K562 (cell line): Measurements from ENCODE around the gene SH3D21. TPM values are rescaled to one million over a fixed set of nuclear protein-coding genes. Genes with fewer than 3 reads are reported as not detected.
A peak's percentile ranks its signal among the peaks of the same experiment; 100 is the strongest.

ENCODE experiments used
- CREM ChIP-seq: IDR thresholded peaks from 2 replicates; pipeline ENCODE4 v1.6.1; 2014; ENCODE audit warnings: antibody characterized with exemption, low read depth
- EP400 ChIP-seq: fragments of 450-650 bp; IDR thresholded peaks from 2 replicates; pipeline ENCODE4 v1.6.1; 2017; ENCODE audit warnings: antibody characterized with exemption, mild to moderate bottlenecking, moderate library complexity
- FOXA1 ChIP-seq: fragments of 450-650 bp; IDR thresholded peaks from 2 replicates; pipeline ENCODE4 v1.6.1; 2016; ENCODE audit warnings: mild to moderate bottlenecking, borderline replicate concordance
- L3MBTL2 ChIP-seq: fragments of 450-650 bp; IDR thresholded peaks from 2 replicates; pipeline ENCODE4 v1.6.1; 2016; ENCODE audit warnings: mild to moderate bottlenecking, moderate library complexity
- MAZ ChIP-seq, 2 experiments: fragments of 450-650 bp in 1 of 2; sonication (generic) in 1 of 2; formaldehyde crosslinking; IDR thresholded peaks in 1 of 2; conservative IDR thresholded peaks in 1 of 2; 2 replicates each; pipeline versions ENCODE4 v1.4.0 to v1.5.0; 2020; ENCODE audit warnings: mild to moderate bottlenecking in 1 of 2, missing genetic modification reagents in 1 of 2
- MCM2 ChIP-seq: fragments of 450-650 bp; IDR thresholded peaks from 2 replicates; pipeline ENCODE4 v1.6.1; 2017; ENCODE audit warnings: low read depth, mild to moderate bottlenecking
- NFIC ChIP-seq: fragments of 450-650 bp; IDR thresholded peaks from 2 replicates; pipeline ENCODE4 v1.6.1; 2017; ENCODE audit warnings: mild to moderate bottlenecking, inconsistent platforms
- NR1H2 ChIP-seq: sonication (generic); formaldehyde crosslinking; IDR thresholded peaks from 2 replicates; pipeline ENCODE4 v1.4.0; 2020; ENCODE audit warnings: mild to moderate bottlenecking, missing genetic modification reagents
- RAD21 ChIP-seq, 2 experiments: fragments of 250-450 bp in 1 of 2; fragments of 450-650 bp in 1 of 2; sonication (Bioruptor Pico) in 1 of 2; formaldehyde crosslinking in 1 of 2; IDR thresholded peaks in 1 of 2; conservative IDR thresholded peaks in 1 of 2; 2 replicates each; pipeline versions ENCODE4 v1.4.0 to v1.8.0; 2020 to 2022; ENCODE audit warnings: mild to moderate bottlenecking in 2 of 2, moderate library complexity in 1 of 2
- SUPT5H ChIP-seq: fragments of 450-650 bp; IDR thresholded peaks from 2 replicates; pipeline ENCODE4 v1.6.1; 2016
- ZNF668 ChIP-seq: fragments of 250-450 bp; sonication (Bioruptor Pico); IDR thresholded peaks from 2 replicates; pipeline ENCODE4 v1.8.0; 2022; ENCODE audit warnings: mild to moderate bottlenecking, inconsistent platforms
- polyA plus RNA-seq, 8 experiments: library from polyadenylated mRNA; depleted of rRNA in 4 of 8; stranded (reverse) in 5 of 8; unstranded in 3 of 8; fragments of >200 nt; fragmentation: Nextera tagmentation in 2 of 8; fragmentation: Illumina TruSeq in 1 of 8; extraction: Ambion mirVana in 2 of 8; extraction: Trizol in 1 of 8; gene quantifications; 2 replicates each; pipeline versions ENCODE4 v1.2.1 to v1.2.3, GENCODE V29; 2011 to 2014; ENCODE audit warnings: inconsistent platforms in 1 of 8, missing spikeins in 1 of 8
- total RNA-seq, 7 experiments: library from RNA; depleted of rRNA in 6 of 7; stranded (reverse); fragments of >200 nt in 6 of 7; fragmentation: Illumina TruSeq in 2 of 7; extraction: Trizol in 2 of 7; gene quantifications; 2 replicates each; pipeline versions ENCODE4 v1.2.1 to v1.2.3, GENCODE V29; 2011 to 2021; ENCODE audit warnings: low replicate concordance in 1 of 7
- TF ChIP-seq, protein P1 (sequence below), 2 experiments: IDR thresholded peaks; 2 replicates each; pipeline ENCODE4 v1.6.1; 2012; ENCODE audit warnings: improper control_type of control experiment in 2 of 2, low read depth in 2 of 2, low read length in 2 of 2, borderline replicate concordance in 1 of 2
- TF ChIP-seq, protein P2 (sequence below): fragments of 200-800 bp; sonication (Bioruptor generic); IDR thresholded peaks from 2 replicates; pipeline ENCODE4 v1.6.1; 2017; ENCODE audit warnings: missing genetic modification characterization, missing compliant biosample characterization
- TF ChIP-seq, protein P3 (sequence below): sonication (generic); formaldehyde crosslinking; IDR thresholded peaks from 2 replicates; pipeline ENCODE4 v1.8.0; 2022; ENCODE audit warnings: mild to moderate bottlenecking, missing genetic modification reagents
- TF ChIP-seq, protein P4 (sequence below), 2 experiments: fragments of 450-650 bp; conservative IDR thresholded peaks; 2 replicates each; pipeline ENCODE4 v1.6.1; 2017; ENCODE audit warnings: mild to moderate bottlenecking in 2 of 2, moderate library complexity in 2 of 2

SH3D21 gene
- total and polyA plus RNA-seq, 9 of the 15 experiments (the other 6 are each of a cell fraction or from before 2014, with no cell fraction given) = 0.01 to 4.7 (median 1.8) TPM

DNA sequence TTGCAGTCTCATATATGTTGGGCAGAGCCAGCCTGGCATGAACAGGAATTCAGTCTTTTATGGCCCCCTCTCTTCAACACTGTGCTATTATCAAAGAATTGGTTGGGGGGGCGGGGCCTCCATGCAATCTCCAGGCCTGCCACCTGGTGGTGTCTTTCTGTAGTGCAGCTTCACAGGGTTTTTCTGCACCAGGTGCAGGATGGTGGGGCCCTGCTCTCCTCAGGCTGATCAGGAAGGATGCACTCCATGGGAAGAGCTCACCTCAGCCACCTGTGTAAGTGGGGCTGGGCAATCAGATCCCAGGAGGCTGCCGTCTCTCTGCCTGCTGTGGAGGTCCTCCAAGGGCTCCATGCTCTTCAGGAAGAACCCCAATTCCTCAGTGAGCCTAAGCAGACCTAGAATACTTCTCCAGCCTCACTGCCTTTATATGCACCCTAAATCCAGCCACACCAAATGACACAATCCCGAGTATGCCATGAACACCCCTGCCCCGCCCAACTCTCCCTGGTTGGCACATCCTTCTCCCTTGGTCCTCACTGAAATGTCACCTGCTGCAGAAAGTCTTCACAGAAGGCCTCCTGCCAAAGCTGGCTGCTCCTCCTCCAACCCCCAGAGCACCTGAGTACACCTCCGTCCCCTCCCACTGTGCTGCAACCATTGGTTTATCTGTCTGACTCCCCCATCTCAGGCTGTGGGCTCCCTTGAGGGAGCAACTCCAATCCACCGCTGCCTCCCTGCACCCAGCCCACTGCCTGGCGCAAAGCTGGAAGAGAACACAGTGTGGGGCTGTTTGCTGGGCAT, 63.1 kb downstream of the SH3D21 start (continued):
- TF ChIP-seq, protein P1, sequence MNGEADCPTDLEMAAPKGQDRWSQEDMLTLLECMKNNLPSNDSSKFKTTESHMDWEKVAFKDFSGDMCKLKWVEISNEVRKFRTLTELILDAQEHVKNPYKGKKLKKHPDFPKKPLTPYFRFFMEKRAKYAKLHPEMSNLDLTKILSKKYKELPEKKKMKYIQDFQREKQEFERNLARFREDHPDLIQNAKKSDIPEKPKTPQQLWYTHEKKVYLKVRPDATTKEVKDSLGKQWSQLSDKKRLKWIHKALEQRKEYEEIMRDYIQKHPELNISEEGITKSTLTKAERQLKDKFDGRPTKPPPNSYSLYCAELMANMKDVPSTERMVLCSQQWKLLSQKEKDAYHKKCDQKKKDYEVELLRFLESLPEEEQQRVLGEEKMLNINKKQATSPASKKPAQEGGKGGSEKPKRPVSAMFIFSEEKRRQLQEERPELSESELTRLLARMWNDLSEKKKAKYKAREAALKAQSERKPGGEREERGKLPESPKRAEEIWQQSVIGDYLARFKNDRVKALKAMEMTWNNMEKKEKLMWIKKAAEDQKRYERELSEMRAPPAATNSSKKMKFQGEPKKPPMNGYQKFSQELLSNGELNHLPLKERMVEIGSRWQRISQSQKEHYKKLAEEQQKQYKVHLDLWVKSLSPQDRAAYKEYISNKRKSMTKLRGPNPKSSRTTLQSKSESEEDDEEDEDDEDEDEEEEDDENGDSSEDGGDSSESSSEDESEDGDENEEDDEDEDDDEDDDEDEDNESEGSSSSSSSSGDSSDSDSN (IDR thresholded peaks at IDR 0.05; ENCODE audit: borderline replicate concordance in 1 of 2, low read depth in 2 of 2, low read length in 2 of 2) = no peak
- TF ChIP-seq FOXA1 = no peak
- 0 out of 2 replicates have a peak, but pooled peaks have one; percentile 32 for TF ChIP-seq CREM
- TF ChIP-seq, protein P2, sequence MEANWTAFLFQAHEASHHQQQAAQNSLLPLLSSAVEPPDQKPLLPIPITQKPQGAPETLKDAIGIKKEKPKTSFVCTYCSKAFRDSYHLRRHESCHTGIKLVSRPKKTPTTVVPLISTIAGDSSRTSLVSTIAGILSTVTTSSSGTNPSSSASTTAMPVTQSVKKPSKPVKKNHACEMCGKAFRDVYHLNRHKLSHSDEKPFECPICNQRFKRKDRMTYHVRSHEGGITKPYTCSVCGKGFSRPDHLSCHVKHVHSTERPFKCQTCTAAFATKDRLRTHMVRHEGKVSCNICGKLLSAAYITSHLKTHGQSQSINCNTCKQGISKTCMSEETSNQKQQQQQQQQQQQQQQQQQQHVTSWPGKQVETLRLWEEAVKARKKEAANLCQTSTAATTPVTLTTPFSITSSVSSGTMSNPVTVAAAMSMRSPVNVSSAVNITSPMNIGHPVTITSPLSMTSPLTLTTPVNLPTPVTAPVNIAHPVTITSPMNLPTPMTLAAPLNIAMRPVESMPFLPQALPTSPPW (CRISPR knock-in tag) = peak; percentile 67; the same call in 1 of the 2 replicates
- no peak for TF ChIP-seq EP400
- TF ChIP-seq ZNF668 (CRISPR knock-in tag) = no peak
- TF ChIP-seq, protein P3, sequence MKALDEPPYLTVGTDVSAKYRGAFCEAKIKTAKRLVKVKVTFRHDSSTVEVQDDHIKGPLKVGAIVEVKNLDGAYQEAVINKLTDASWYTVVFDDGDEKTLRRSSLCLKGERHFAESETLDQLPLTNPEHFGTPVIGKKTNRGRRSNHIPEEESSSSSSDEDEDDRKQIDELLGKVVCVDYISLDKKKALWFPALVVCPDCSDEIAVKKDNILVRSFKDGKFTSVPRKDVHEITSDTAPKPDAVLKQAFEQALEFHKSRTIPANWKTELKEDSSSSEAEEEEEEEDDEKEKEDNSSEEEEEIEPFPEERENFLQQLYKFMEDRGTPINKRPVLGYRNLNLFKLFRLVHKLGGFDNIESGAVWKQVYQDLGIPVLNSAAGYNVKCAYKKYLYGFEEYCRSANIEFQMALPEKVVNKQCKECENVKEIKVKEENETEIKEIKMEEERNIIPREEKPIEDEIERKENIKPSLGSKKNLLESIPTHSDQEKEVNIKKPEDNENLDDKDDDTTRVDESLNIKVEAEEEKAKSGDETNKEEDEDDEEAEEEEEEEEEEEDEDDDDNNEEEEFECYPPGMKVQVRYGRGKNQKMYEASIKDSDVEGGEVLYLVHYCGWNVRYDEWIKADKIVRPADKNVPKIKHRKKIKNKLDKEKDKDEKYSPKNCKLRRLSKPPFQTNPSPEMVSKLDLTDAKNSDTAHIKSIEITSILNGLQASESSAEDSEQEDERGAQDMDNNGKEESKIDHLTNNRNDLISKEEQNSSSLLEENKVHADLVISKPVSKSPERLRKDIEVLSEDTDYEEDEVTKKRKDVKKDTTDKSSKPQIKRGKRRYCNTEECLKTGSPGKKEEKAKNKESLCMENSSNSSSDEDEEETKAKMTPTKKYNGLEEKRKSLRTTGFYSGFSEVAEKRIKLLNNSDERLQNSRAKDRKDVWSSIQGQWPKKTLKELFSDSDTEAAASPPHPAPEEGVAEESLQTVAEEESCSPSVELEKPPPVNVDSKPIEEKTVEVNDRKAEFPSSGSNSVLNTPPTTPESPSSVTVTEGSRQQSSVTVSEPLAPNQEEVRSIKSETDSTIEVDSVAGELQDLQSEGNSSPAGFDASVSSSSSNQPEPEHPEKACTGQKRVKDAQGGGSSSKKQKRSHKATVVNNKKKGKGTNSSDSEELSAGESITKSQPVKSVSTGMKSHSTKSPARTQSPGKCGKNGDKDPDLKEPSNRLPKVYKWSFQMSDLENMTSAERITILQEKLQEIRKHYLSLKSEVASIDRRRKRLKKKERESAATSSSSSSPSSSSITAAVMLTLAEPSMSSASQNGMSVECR (CRISPR knock-in tag) = peak; percentile 60; the same call in 1 of the 2 replicates
- peak; percentile 15 to 74; a peak in 2 of 4 replicates for TF ChIP-seq MAZ (CRISPR knock-in tag; conservative IDR thresholded peaks at IDR 0.05 in 1 of 2, IDR thresholded peaks at IDR 0.05 in 1 of 2)
- no peak for TF ChIP-seq MCM2
- no peak for TF ChIP-seq L3MBTL2
- TF ChIP-seq, protein P4, sequence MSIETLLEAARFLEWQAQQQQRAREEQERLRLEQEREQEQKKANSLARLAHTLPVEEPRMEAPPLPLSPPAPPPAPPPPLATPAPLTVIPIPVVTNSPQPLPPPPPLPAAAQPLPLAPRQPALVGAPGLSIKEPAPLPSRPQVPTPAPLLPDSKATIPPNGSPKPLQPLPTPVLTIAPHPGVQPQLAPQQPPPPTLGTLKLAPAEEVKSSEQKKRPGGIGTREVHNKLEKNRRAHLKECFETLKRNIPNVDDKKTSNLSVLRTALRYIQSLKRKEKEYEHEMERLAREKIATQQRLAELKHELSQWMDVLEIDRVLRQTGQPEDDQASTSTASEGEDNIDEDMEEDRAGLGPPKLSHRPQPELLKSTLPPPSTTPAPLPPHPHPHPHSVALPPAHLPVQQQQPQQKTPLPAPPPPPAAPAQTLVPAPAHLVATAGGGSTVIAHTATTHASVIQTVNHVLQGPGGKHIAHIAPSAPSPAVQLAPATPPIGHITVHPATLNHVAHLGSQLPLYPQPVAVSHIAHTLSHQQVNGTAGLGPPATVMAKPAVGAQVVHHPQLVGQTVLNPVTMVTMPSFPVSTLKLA (conservative IDR thresholded peaks at IDR 0.05) = 0 out of 4 replicates have a peak, but pooled peaks of 1 of the 2 experiments have one; percentile 34
- 0 out of 2 replicates have a peak, but pooled peaks have one; percentile 4 for TF ChIP-seq NFIC
- no peak for TF ChIP-seq SUPT5H
- peak; percentile 60 to 80 for TF ChIP-seq RAD21 (CRISPR knock-in tag; conservative IDR thresholded peaks at IDR 0.05 in 1 of 2, IDR thresholded peaks at IDR 0.05 in 1 of 2)
- no peak for TF ChIP-seq NR1H2 (CRISPR knock-in tag)
